Measurements from ENCODE around the gene HSD3B1.

DNA sequence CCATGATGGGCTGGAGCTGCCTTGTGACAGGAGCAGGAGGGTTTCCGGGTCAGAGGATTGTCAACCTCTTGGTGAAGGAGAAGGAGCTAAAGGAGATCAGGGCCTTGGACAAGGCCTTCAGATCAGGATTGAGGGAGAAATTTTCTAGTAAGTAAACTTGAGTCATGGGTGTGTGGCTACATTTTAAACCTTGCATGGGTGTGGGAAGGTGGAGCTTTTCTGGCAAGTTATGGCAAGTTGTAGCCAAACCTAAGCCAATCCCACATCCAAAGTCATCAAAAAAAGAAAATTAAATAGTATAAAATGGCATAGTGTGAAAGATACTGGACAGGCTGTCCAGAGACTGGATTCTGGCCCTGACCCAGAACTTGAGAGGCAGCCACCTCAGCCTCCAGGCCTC is 39.8 kb upstream of the HSD3B1 start:
- TF ChIP-seq ATF1 (CRISPR knock-in tag; IDR thresholded peaks at IDR 0.05), result no peak
- no peak for TF ChIP-seq ZNF671 (CRISPR knock-in tag; IDR thresholded peaks at IDR 0.05)
- TF ChIP-seq, protein P1, sequence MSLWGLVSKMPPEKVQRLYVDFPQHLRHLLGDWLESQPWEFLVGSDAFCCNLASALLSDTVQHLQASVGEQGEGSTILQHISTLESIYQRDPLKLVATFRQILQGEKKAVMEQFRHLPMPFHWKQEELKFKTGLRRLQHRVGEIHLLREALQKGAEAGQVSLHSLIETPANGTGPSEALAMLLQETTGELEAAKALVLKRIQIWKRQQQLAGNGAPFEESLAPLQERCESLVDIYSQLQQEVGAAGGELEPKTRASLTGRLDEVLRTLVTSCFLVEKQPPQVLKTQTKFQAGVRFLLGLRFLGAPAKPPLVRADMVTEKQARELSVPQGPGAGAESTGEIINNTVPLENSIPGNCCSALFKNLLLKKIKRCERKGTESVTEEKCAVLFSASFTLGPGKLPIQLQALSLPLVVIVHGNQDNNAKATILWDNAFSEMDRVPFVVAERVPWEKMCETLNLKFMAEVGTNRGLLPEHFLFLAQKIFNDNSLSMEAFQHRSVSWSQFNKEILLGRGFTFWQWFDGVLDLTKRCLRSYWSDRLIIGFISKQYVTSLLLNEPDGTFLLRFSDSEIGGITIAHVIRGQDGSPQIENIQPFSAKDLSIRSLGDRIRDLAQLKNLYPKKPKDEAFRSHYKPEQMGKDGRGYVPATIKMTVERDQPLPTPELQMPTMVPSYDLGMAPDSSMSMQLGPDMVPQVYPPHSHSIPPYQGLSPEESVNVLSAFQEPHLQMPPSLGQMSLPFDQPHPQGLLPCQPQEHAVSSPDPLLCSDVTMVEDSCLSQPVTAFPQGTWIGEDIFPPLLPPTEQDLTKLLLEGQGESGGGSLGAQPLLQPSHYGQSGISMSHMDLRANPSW (CRISPR knock-in tag; conservative IDR thresholded peaks at IDR 0.05; ENCODE audit: low read depth), result no peak
- TF ChIP-seq, protein P2, sequence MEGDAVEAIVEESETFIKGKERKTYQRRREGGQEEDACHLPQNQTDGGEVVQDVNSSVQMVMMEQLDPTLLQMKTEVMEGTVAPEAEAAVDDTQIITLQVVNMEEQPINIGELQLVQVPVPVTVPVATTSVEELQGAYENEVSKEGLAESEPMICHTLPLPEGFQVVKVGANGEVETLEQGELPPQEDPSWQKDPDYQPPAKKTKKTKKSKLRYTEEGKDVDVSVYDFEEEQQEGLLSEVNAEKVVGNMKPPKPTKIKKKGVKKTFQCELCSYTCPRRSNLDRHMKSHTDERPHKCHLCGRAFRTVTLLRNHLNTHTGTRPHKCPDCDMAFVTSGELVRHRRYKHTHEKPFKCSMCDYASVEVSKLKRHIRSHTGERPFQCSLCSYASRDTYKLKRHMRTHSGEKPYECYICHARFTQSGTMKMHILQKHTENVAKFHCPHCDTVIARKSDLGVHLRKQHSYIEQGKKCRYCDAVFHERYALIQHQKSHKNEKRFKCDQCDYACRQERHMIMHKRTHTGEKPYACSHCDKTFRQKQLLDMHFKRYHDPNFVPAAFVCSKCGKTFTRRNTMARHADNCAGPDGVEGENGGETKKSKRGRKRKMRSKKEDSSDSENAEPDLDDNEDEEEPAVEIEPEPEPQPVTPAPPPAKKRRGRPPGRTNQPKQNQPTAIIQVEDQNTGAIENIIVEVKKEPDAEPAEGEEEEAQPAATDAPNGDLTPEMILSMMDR (IDR thresholded peaks at IDR 0.05), result no peak
- TF ChIP-seq ZNF232 (CRISPR knock-in tag; IDR thresholded peaks at IDR 0.05), result no peak
- TF ChIP-seq CREM (CRISPR knock-in tag; IDR thresholded peaks at IDR 0.05), result no peak
- no peak for TF ChIP-seq EMX1 (CRISPR knock-in tag; IDR thresholded peaks at IDR 0.05)
- TF ChIP-seq, protein P3, sequence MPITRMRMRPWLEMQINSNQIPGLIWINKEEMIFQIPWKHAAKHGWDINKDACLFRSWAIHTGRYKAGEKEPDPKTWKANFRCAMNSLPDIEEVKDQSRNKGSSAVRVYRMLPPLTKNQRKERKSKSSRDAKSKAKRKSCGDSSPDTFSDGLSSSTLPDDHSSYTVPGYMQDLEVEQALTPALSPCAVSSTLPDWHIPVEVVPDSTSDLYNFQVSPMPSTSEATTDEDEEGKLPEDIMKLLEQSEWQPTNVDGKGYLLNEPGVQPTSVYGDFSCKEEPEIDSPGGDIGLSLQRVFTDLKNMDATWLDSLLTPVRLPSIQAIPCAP (CRISPR knock-in tag; IDR thresholded peaks at IDR 0.05), result no peak
- TF ChIP-seq, protein P4, sequence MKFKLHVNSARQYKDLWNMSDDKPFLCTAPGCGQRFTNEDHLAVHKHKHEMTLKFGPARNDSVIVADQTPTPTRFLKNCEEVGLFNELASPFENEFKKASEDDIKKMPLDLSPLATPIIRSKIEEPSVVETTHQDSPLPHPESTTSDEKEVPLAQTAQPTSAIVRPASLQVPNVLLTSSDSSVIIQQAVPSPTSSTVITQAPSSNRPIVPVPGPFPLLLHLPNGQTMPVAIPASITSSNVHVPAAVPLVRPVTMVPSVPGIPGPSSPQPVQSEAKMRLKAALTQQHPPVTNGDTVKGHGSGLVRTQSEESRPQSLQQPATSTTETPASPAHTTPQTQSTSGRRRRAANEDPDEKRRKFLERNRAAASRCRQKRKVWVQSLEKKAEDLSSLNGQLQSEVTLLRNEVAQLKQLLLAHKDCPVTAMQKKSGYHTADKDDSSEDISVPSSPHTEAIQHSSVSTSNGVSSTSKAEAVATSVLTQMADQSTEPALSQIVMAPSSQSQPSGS (CRISPR knock-in tag; IDR thresholded peaks at IDR 0.05; ENCODE audit: borderline replicate concordance, low read depth), result no peak
- no peak for TF ChIP-seq NFE2L1 (CRISPR knock-in tag; IDR thresholded peaks at IDR 0.05)
- TF ChIP-seq, protein P5, sequence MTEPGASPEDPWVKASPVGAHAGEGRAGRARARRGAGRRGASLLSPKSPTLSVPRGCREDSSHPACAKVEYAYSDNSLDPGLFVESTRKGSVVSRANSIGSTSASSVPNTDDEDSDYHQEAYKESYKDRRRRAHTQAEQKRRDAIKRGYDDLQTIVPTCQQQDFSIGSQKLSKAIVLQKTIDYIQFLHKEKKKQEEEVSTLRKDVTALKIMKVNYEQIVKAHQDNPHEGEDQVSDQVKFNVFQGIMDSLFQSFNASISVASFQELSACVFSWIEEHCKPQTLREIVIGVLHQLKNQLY (CRISPR knock-in tag; IDR thresholded peaks at IDR 0.05), result no peak

Measured in WTC11 (cell line).